Left cardiac atrium (tissue), 4 donors: ENCODE results near the gene B3GNT5. TPM values are rescaled to one million over a fixed set of nuclear protein-coding genes. Genes with fewer than 3 reads are reported as not detected.

ENCODE experiments used
- ATAC-seq, 2 donors: fragments of 200-7000 bp; cut with Tn5 transposase; one replicate each; pipeline ENCODE4 v1.9.1; 2020; ENCODE audit warnings: mild to moderate bottlenecking in 2 of 2, moderate library complexity in 2 of 2
- DNase-seq: peaks from one replicate; pipeline ENCODE4 v3.0.0-alpha.2; 2020
- intact Hi-C, 2 donors: fragments of 100-400 bp; cut with DNase I; formaldehyde crosslinking; loops; one replicate each; pipeline versions ENCODE4 v1.14.1 to v1.15.1; 2022 to 2023
- total RNA-seq, 2 donors: library from RNA; stranded (reverse); fragmentation: NEBNext Ultra II Directional; extraction: Animal tissue kit (Norgen Biotek cat#: 25700); gene quantifications; one replicate each; pipeline ENCODE4 v1.2.1, GENCODE V29; 2021
- donor health status: DM: no; HTN: yes; CAD: no.
- donor health status: DM: no; HTN: yes; CAD: no; lungs with severe emphysema.
- donor health status: DM: yes; HTN: yes; CAD: no.
- donor health status: Dilated cardiomyopathy.

The B3GNT5 gene
- total RNA-seq, 2 donors from 2014 or later = 2.6 to 5.2 TPM

- no peak for ATAC-seq
- DNase-seq = no peak
- intact Hi-C loops = no loop called here
These were observed 57.9 kb downstream of the B3GNT5 start for GRCh38 chr3:183310936-183311335.

GRCh38 chr3:183312433-183312832 lies 59.4 kb downstream of the B3GNT5 start:
- ATAC-seq (no peak), DNase-seq (no peak)
- intact Hi-C loops = no loop called here

GRCh38 chr3:183313351-183313750 lies 60.3 kb downstream of the B3GNT5 start:
- no peak for DNase-seq
- ATAC-seq = no peak
- intact Hi-C loops = no loop called here

- intact Hi-C loops = no loop called here
- no peak for ATAC-seq
- DNase-seq = no peak
These were observed 60.7 kb downstream of the B3GNT5 start for GRCh38 chr3:183313764-183314163.

- no peak for DNase-seq
- intact Hi-C loops = no loop called here
- ATAC-seq = no peak
These were observed 62.7 kb downstream of the B3GNT5 start for GRCh38 chr3:183315739-183316138.

- intact Hi-C loops = no loop called here
- ATAC-seq (no peak), DNase-seq (no peak)
These were observed 64.2 kb downstream of the B3GNT5 start for GRCh38 chr3:183317271-183317670.

GRCh38 chr3:183317886-183318865 lies 65.1 kb downstream of the B3GNT5 start:
- no peak for ATAC-seq
- no peak for DNase-seq
- intact Hi-C loops = no loop called here

- ATAC-seq (no peak), DNase-seq (no peak)
- intact Hi-C loops = no loop called here
These were observed 65.8 kb downstream of the B3GNT5 start for GRCh38 chr3:183318877-183319276.

GRCh38 chr3:183319371-183319770 lies 66.3 kb downstream of the B3GNT5 start:
- ATAC-seq (no peak), DNase-seq (no peak)
- intact Hi-C loops = no loop called here

Other genes starting within 250 kb of the B3GNT5 start
- gene MCCC1, start 153.8 kb upstream of the B3GNT5 start, total RNA-seq = 10 to 100 TPM; 27.6 to 34.4 TPM
- under 1 TPM in 1 of 2 donors, not detected in 1; 0.15 TPM for gene LAMP3, start 90.5 kb upstream of the B3GNT5 start, total RNA-seq
- 1 to 10 TPM in 1 of 2 donors, under 1 TPM in 1; 0.34 to 1.1 TPM for gene MCF2L2, start 175.4 kb downstream of the B3GNT5 start, total RNA-seq